GM13977 (cell line): ENCODE data around the gene PLAAT3.
A peak's percentile ranks its signal among the peaks of the same experiment; 100 is the strongest.

ENCODE experiments used
- DNase-seq: peaks from one replicate; pipeline ENCODE4 v3.0.0; 2012; ENCODE audit warnings: low spot score
- in situ Hi-C: fragments of 300-500 bp; cut with MboI; formaldehyde crosslinking; loops from one replicate; pipeline ENCODE4 v1.12.0; 2022; ENCODE audit warnings: low sequenced_read_pairs, low pct_unique_long_range_greater_than_20kb, mixed read lengths, inconsistent platforms; ENCODE audit not compliant: unreplicated experiment
- TF ChIP-seq, protein P1 (sequence below): IDR thresholded peaks from 2 replicates; pipeline ENCODE4 v1.5.1; 2012; ENCODE audit warnings: mild to moderate bottlenecking, control low read depth; ENCODE audit not compliant: insufficient read depth; ENCODE audit errors: extremely low read depth, missing control alignments

PLAAT3 gene

DNA sequence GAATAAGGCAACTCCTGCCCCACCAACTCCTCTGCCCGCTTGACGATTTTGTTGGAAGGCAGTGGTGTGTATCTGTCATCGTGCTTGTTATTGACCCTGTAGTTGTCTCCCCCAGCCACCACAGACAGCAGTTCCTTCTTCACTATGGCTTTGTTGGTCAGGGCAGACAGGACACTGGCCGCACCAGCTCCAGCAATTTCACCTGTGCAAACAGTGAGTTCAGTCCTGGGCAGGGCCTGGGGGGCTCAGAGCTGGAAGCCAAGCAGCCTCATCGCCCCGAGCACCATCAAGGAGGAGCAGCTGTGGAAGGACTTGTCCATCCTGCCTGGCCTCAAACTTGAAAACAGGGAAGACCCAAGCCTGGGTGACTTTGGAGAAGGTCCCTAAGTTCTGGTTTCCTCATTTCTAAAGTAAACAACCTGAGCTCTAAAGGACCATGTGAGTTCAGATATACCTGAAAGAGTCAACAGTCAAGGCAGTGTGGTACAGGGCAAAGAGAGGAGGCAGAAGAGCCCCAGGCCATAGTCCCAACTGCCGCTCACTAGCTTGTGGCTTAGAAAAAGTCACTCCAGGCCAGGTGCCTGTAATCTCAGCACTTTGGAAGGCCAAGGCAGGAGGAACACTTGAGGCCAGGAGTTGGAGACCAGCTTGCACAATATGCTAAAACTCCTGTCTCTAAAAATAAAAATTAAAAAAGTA lies 55.6 kb downstream of the PLAAT3 start:
- TF ChIP-seq, protein P1, sequence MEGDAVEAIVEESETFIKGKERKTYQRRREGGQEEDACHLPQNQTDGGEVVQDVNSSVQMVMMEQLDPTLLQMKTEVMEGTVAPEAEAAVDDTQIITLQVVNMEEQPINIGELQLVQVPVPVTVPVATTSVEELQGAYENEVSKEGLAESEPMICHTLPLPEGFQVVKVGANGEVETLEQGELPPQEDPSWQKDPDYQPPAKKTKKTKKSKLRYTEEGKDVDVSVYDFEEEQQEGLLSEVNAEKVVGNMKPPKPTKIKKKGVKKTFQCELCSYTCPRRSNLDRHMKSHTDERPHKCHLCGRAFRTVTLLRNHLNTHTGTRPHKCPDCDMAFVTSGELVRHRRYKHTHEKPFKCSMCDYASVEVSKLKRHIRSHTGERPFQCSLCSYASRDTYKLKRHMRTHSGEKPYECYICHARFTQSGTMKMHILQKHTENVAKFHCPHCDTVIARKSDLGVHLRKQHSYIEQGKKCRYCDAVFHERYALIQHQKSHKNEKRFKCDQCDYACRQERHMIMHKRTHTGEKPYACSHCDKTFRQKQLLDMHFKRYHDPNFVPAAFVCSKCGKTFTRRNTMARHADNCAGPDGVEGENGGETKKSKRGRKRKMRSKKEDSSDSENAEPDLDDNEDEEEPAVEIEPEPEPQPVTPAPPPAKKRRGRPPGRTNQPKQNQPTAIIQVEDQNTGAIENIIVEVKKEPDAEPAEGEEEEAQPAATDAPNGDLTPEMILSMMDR, result no peak
- no peak for DNase-seq
- in situ Hi-C loops, result no loop called here

DNA sequence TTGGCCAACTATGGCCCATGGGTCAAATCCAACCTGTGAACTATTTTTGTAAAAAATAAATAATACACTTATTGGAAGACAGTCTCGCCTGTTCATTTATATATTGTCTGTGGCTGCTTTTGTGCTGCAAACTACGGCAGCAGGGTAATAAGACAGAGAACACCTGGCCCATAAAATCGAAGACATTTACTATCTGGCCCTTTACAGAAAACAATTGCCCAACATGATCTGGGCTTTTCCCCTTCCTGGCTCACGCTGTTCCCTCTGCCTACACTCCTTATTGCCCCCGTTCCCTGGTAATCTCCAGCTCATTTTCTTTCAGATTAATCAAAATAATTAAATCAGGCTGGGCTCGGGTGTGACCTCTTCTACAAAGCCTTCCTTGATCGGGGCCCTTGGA lies 56.7 kb downstream of the PLAAT3 start:
- TF ChIP-seq, protein P1, result no peak
- in situ Hi-C loops, result no loop called here
- DNase-seq, result no peak

DNA sequence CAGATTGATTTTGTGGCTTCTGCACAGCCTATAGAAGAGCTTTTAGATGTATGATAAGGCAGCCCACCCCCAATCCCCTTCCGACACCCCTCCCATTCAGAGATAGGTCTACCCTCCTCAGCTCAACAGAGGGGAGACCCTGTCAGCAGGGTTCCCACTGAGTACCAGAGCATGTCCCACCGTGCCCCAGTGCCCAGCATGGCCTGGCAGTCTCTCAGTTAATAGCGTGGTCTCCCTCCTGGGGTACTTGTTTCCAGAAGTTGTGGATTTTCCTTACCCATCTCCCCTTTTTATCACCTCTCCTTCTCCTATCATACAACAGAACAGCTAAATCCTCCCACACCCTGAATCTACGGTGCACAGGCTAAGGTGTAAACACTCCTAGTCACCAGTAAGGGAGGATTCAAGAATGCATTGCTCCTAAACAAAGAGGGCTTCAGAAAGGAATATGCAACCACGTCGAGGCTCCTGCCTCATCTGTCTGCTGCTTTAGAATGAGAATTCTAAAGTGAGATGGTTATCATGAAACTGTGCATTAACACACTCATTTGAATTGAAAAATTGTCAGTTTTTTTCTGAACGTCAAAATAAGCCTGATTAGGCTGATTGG lies 57.7 kb downstream of the PLAAT3 start:
- no peak for DNase-seq
- in situ Hi-C loops, result no loop called here
- TF ChIP-seq, protein P1, result no peak

DNA sequence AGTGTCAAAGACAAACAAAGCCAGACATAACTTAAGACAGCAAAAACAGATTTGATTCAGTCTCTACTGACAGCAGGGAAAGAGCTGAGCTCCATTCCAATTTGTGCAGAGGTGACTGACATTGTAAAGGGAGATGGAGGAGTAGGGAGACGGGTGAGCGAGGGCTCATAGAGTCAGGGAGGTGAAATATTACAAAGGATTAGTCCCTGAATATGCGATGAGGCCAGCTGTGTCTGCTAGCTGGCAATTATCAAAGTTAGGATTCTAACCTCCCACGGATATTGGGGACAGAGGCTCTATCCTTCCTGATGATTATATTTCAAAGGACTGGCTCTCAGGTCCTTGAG lies 59.4 kb downstream of the PLAAT3 start:
- in situ Hi-C loops, result no loop called here
- TF ChIP-seq, protein P1, result no peak
- no peak for DNase-seq

DNA sequence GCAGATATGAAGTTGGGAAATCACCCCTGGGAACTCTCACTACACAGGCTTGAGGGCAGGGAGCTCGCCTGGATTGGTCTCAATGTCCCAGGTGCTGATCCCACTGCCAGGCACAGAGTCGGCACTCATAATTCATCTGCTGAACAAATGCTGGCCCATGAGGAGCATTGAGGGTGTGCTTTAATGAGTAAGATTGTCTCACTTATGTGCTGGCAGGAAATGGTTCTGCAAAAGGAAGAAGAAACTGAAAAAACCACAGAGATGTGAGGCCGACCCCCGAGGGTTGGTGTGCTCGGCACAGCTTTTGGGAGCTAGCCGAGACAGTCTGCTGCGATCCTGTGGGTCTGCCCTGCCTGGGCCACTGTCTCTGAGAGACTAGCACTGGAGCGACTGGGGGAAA lies 60.5 kb downstream of the PLAAT3 start:
- TF ChIP-seq, protein P1, result no peak
- DNase-seq, result peak; percentile 74
- in situ Hi-C loops, result no loop called here

DNA sequence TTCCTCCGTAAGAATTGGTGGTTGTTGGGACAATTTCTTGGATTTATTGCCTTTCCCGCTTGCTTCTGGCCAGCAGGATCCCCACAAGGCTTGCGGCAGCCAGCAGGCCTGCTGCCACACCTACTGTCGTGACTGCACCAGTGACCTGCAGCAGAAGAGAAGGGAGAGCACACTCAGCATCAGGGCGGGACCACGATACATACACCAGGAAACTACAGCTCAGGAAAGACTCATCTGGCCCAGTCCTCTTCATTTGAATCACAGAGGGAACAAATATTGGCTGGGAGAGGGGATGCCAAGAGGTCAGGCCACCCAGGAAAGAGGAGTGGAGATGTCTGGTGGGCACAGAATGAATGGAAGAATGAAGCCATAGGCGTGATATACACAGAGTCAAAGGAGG lies 61.3 kb downstream of the PLAAT3 start:
- no peak for DNase-seq
- TF ChIP-seq, protein P1, result no peak
- in situ Hi-C loops, result no loop called here
